Mesothelial cell of epicardium (in vitro differentiated cells): ENCODE measurements around the gene RPS15A. TPM values are rescaled to one million over a fixed set of nuclear protein-coding genes. Genes with fewer than 3 reads are reported as not detected.

Experiments used
- DNase-seq, 2 experiments: peaks; one replicate each; pipeline ENCODE4 v3.0.0; 2021; ENCODE audit warnings: low spot score in 2 of 2; ENCODE audit not compliant: unreplicated experiment in 2 of 2
- H3K27ac Mint-ChIP-seq: 2 replicates; pipeline ENCODE4 v1.8.0; 2021; ENCODE audit warnings: mixed read lengths
- H3K27me3 Mint-ChIP-seq: 2 replicates; pipeline ENCODE4 v1.8.0; 2021; ENCODE audit warnings: low read depth, mixed read lengths
- H3K36me3 Mint-ChIP-seq: 2 replicates; pipeline ENCODE4 v1.8.0; 2021; ENCODE audit warnings: mixed read lengths
- H3K4me1 Mint-ChIP-seq: 2 replicates; pipeline ENCODE4 v1.8.0; 2021; ENCODE audit warnings: mixed read lengths
- H3K4me3 Mint-ChIP-seq: 2 replicates; pipeline ENCODE4 v1.8.0; 2021; ENCODE audit warnings: mild to moderate bottlenecking, moderate library complexity, mixed read lengths
- H3K9me3 Mint-ChIP-seq: 2 replicates; pipeline ENCODE4 v1.8.0; 2021; ENCODE audit warnings: mixed read lengths
- total RNA-seq: library from RNA; stranded (reverse); gene quantifications from 3 replicates; pipeline ENCODE4 v1.2.1, GENCODE V29; 2021
- TF ChIP-seq, protein P1 (sequence below): fragments of 200-600 bp; sonication (generic); IDR thresholded peaks from one replicate; pipeline ENCODE4 v1.5.0; 2021; ENCODE audit warnings: antibody characterized with exemption; ENCODE audit not compliant: unreplicated experiment

The RPS15A gene
- total RNA-seq, 1 donor from 2014 or later = 1,664 TPM

DNA sequence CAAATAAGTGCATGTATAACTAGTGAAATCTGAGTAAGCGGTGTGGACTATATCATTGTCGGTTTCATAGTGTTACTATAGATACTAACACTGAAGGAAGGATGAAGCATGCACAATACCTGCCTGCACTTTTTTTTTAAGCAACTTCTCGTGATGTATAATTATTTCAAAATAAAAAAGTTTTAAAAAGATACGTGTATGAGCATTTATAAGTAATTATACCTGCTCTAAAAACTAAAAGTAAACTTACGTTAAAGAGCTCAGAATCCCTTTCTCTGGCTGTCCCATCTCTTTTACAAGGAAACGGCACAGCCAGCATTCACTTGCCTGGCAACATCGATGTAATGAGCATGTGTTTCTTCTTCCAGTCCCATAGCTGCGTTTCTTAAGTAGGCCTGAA, 42.5 kb upstream of the RPS15A start:
- TF ChIP-seq, protein P1, sequence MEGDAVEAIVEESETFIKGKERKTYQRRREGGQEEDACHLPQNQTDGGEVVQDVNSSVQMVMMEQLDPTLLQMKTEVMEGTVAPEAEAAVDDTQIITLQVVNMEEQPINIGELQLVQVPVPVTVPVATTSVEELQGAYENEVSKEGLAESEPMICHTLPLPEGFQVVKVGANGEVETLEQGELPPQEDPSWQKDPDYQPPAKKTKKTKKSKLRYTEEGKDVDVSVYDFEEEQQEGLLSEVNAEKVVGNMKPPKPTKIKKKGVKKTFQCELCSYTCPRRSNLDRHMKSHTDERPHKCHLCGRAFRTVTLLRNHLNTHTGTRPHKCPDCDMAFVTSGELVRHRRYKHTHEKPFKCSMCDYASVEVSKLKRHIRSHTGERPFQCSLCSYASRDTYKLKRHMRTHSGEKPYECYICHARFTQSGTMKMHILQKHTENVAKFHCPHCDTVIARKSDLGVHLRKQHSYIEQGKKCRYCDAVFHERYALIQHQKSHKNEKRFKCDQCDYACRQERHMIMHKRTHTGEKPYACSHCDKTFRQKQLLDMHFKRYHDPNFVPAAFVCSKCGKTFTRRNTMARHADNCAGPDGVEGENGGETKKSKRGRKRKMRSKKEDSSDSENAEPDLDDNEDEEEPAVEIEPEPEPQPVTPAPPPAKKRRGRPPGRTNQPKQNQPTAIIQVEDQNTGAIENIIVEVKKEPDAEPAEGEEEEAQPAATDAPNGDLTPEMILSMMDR = no peak
- no peak overlapping the region for H3K4me3 Mint-ChIP-seq
- no peaks in the 10 kb centered on the region for H3K27me3 Mint-ChIP-seq
- H3K36me3 Mint-ChIP-seq = peaks cover 55% of the 10 kb centered on the region
- no peaks in the 10 kb centered on the region for H3K9me3 Mint-ChIP-seq
- H3K27ac Mint-ChIP-seq = no peak overlapping the region
- DNase-seq = no peak
- H3K4me1 Mint-ChIP-seq = no peaks in the 10 kb centered on the region

DNA sequence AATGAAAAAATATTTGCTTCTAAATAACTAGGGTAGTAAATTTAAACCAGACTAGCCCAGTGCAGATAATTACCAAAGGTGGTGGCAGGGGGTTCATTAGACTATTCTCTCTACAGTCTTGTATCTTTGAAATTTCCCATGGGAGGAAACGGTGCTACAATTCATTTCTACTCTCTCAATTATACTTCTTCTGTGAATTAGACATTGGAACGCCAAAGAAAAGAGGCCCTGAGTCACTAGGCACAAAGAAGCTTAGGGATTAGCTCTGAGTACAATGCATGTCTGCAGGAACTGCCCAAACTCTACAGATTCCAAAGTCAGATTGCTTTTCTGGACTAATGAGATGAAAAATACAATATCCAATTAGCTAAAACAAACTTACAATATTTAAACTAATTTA, 41.9 kb upstream of the RPS15A start:
- Mint-ChIP-seq H3K27me3 (no peaks in the 10 kb centered on the region), H3K4me3 (no peak overlapping the region), H3K27ac (no peak overlapping the region), H3K36me3 (peaks cover 51% of the 10 kb centered on the region), H3K4me1 (no peaks in the 10 kb centered on the region), H3K9me3 (no peaks in the 10 kb centered on the region)
- TF ChIP-seq, protein P1 = no peak
- no peak for DNase-seq

DNA sequence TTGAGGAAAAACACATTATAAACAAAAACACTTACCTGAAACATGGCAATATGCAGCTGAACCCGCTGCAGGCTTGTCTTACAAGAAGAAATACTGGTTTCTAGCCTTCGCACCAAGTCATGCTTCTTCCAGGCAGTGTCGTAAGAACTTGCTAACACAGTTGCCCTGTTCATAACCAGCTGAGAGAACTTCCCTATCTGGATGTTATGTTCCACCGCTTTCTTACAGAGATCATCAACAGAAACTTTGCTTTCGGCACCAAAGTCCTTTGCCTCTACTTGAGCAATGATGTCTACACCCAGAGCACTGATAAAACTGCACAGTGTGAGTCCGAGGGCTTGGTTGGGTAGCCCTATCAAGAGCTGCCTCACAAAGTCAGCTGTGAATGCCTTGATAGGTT, 39.1 kb upstream of the RPS15A start:
- TF ChIP-seq, protein P1 = no peak
- Mint-ChIP-seq H3K4me3 (no peak overlapping the region), H3K4me1 (no peaks in the 10 kb centered on the region), H3K27ac (no peak overlapping the region), H3K9me3 (no peaks in the 10 kb centered on the region), H3K36me3 (peaks cover 29% of the 10 kb centered on the region), H3K27me3 (no peaks in the 10 kb centered on the region)
- no peak for DNase-seq

DNA sequence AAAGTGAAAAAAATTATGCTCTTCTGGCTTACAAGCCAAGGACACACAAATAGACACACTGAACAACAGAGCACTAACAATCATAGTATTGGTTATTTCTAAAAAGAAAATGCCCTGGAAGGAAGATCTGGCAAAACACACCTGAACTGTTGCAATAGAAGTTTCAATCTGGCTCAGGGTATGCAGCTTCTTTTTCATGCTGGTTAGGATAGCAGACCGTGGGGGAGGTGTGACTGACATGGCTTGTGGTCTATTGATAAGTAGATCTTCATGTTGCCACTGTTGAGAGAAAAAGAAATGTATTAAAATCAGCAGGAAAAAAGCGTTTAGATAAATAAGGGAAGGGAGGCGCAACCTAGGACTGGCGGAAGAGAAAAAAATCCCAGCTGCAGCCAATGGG, 37.8 kb upstream of the RPS15A start:
- Mint-ChIP-seq H3K27me3 (no peaks in the 10 kb centered on the region), H3K4me3 (no peak overlapping the region), H3K4me1 (no peaks in the 10 kb centered on the region), H3K36me3 (peaks cover 22% of the 10 kb centered on the region), H3K9me3 (no peaks in the 10 kb centered on the region), H3K27ac (no peak overlapping the region)
- TF ChIP-seq, protein P1 = no peak
- no peak for DNase-seq

DNA sequence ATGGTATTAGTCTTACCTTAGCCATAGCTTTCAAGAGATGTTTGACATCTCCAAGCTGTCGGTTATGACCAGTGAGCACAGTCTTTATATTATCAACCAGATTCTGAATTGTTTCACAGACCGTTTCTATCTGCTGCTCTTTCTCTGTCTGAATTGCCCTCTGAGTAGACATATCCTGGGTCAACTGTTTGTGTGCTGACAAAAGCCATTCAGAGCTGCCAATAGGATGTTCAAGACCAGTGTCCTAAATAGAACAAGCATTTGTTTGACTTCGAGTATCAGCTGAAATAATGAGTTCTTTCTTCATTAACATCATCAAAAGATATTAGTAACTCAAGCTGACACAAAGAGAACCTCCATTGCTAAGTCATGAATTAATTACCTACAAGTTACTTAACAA, 26.2 kb upstream of the RPS15A start:
- H3K4me3 Mint-ChIP-seq = no peak overlapping the region
- DNase-seq = no peak
- no peaks in the 10 kb centered on the region for H3K9me3 Mint-ChIP-seq
- no peaks in the 10 kb centered on the region for H3K4me1 Mint-ChIP-seq
- H3K27ac Mint-ChIP-seq = no peak overlapping the region
- peaks cover 32% of the 10 kb centered on the region for H3K36me3 Mint-ChIP-seq
- TF ChIP-seq, protein P1 = no peak
- no peaks in the 10 kb centered on the region for H3K27me3 Mint-ChIP-seq

DNA sequence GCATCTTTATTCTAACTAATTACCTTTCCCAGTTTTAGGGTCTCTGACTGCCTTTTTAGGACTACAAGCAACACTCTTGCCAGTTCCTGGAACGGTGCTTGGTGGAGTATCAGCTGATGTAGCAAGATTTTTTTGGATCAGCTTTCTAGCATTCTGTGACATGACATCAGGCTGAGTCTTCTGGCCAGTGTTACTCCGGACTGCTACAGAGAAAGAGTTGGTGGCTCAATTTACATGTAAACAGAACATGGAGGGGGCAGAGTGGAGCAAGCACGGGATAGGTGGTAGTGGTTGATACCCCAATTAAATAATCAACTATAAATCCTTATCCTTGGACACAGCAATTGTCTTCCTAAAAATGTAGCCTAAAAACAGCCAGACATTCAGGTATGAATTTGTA, 21.8 kb upstream of the RPS15A start:
- no peak overlapping the region for H3K4me3 Mint-ChIP-seq

More for the DNA sequence above, 21.8 kb upstream of the RPS15A start:
- Mint-ChIP-seq H3K27ac (no peak overlapping the region), H3K9me3 (no peaks in the 10 kb centered on the region), H3K27me3 (no peaks in the 10 kb centered on the region), H3K36me3 (peaks cover 43% of the 10 kb centered on the region), H3K4me1 (no peaks in the 10 kb centered on the region)
- TF ChIP-seq, protein P1 = no peak
- no peak for DNase-seq
